ENCODE results near the gene RAB13. TPM values are rescaled to one million over a fixed set of nuclear protein-coding genes. Genes with fewer than 3 reads are reported as not detected.

Gene RAB13
- total and polyA plus RNA-seq, 2 of the 13 experiments (the other 11 are each of a cell fraction or from before 2014, with no cell fraction given), result 15.9 to 24.7 TPM

GRCh38 chr1:153990468-153991150 is 4.5 kb upstream of the RAB13 start, which contains the start of gene RPS27 (continued):
- TF ChIP-seq ZBTB40 (IDR thresholded peaks at IDR 0.05) (peak; percentile 39; the same call in 1 of the 2 replicates), ZBTB40 (CRISPR knock-in tag; IDR thresholded peaks at IDR 0.05) (no peak), FOXM1 (CRISPR knock-in tag; IDR thresholded peaks at IDR 0.05) (no peak), ZNF17 (CRISPR knock-in tag; IDR thresholded peaks at IDR 0.05) (no peak), MAF1 (CRISPR knock-in tag; IDR thresholded peaks at IDR 0.05; ENCODE audit: borderline replicate concordance) (no peak), NFE2 (CRISPR knock-in tag; IDR thresholded peaks at IDR 0.05) (no peak), ZSCAN31 (CRISPR knock-in tag; IDR thresholded peaks at IDR 0.05; ENCODE audit: low read depth) (0 out of 2 replicates have a peak, but pooled peaks have one; percentile 63), KLF15 (CRISPR knock-in tag; IDR thresholded peaks at IDR 0.05; ENCODE audit: borderline replicate concordance) (no peak), MBNL3 (CRISPR knock-in tag; conservative IDR thresholded peaks at IDR 0.05) (peak; percentile 88; the same call in 1 of the 2 replicates), MXD3 (CRISPR knock-in tag; IDR thresholded peaks at IDR 0.05) (peak; percentile 75; the same call in 1 of the 2 replicates), HOMEZ (CRISPR knock-in tag; IDR thresholded peaks at IDR 0.05; ENCODE audit: low read depth) (peak; percentile 82), ZNF766 (CRISPR knock-in tag; IDR thresholded peaks at IDR 0.05; ENCODE audit: borderline replicate concordance) (peak; percentile 87; the same call in 1 of the 2 replicates), ETV5 (CRISPR knock-in tag; IDR thresholded peaks at IDR 0.05; ENCODE audit: borderline replicate concordance) (peak; percentile 74), ZUFSP (CRISPR knock-in tag; IDR thresholded peaks at IDR 0.05; ENCODE audit: borderline replicate concordance) (no peak), CREM (IDR thresholded peaks at IDR 0.05) (peak; percentile 99), CREM (CRISPR knock-in tag; IDR thresholded peaks at IDR 0.05) (peak; percentile 27; the same call in 1 of the 2 replicates), NAIF1 (CRISPR knock-in tag; IDR thresholded peaks at IDR 0.05; ENCODE audit: borderline replicate concordance) (no peak)
